ENCODE measurements around the gene PAPPA.

DNA sequence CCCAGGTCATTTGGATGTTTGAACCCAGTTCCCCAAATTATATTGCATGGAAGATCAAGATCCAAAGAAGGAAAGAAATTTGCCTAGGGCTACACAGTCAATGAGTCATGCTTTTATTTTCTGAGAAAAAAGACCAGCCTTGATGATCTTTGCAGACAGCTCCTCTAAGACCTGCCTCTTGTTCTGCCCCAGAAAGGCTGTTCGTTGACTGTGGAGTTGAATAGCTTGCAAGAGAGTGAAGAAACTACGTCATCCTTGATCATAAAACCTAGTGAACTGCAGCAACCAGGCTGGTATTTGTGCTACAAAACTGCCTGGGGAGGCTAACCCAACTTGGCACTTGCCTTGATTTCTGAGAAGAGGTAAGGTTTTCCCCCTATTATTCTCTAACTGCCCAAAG lies 263.9 kb downstream of the PAPPA start:
- TF ChIP-seq POU2F2 (IDR thresholded peaks at IDR 0.05; ENCODE audit: low read depth, low read length) = no peak
- TF ChIP-seq POLR2A (IDR thresholded peaks at IDR 0.05; ENCODE audit: low read depth, low read length) = no peak
